Chondrocyte (in vitro differentiated cells): ENCODE results near the gene EYS. TPM values are rescaled to one million over a fixed set of nuclear protein-coding genes. Genes with fewer than 3 reads are reported as not detected.

Source experiments
- DNase-seq: peaks from one replicate; pipeline ENCODE4 v3.0.0; 2021; ENCODE audit warnings: mixed read lengths, low spot score
- H3K27ac Mint-ChIP-seq: one replicate; pipeline ENCODE4 v1.8.0; 2021; ENCODE audit warnings: mild to moderate bottlenecking, moderate library complexity, mixed read lengths; ENCODE audit not compliant: unreplicated experiment
- H3K27me3 Mint-ChIP-seq: 2 replicates; pipeline ENCODE4 v1.8.0; 2021; ENCODE audit warnings: low read depth, mixed read lengths
- H3K36me3 Mint-ChIP-seq: 2 replicates; pipeline ENCODE4 v1.8.0; 2021; ENCODE audit warnings: low read depth, mixed read lengths
- H3K4me1 Mint-ChIP-seq: 2 replicates; pipeline ENCODE4 v1.8.0; 2021; ENCODE audit warnings: low read depth, mild to moderate bottlenecking, mixed read lengths
- H3K4me3 Mint-ChIP-seq: one replicate; pipeline ENCODE4 v1.8.0; 2021; ENCODE audit warnings: mild to moderate bottlenecking, moderate library complexity, mixed read lengths; ENCODE audit not compliant: unreplicated experiment
- H3K9me3 Mint-ChIP-seq: 2 replicates; pipeline ENCODE4 v1.8.0; 2021; ENCODE audit warnings: low read depth, mixed read lengths
- CTCF ChIP-seq: fragments of 200-600 bp; sonication (generic); IDR thresholded peaks from 2 replicates; pipeline ENCODE4 v1.5.0; 2021; ENCODE audit warnings: antibody characterized with exemption, mild to moderate bottlenecking, moderate library complexity
- total RNA-seq: library from RNA; stranded (reverse); gene quantifications from 3 replicates; pipeline ENCODE4 v1.2.1, GENCODE V29; 2021

EYS gene
- total RNA-seq, 1 donor from 2014 or later, result not detected

- H3K27ac Mint-ChIP-seq, result no peak overlapping the region
- peaks cover 7% of the 10 kb centered on the region for H3K4me1 Mint-ChIP-seq
- H3K27me3 Mint-ChIP-seq, result no peaks in the 10 kb centered on the region
- H3K36me3 Mint-ChIP-seq, result no peaks in the 10 kb centered on the region
- TF ChIP-seq CTCF, result no peak
- DNase-seq, result no peak
- no peaks in the 10 kb centered on the region for H3K9me3 Mint-ChIP-seq
- H3K4me3 Mint-ChIP-seq, result no peak overlapping the region
These were observed 1204.2 kb downstream of the EYS start for GRCh38 chr6:64502801-64503200.

GRCh38 chr6:64497634-64498033 is 1209.4 kb downstream of the EYS start:
- Mint-ChIP-seq H3K4me3 (no peak overlapping the region), H3K27ac (no peak overlapping the region), H3K36me3 (no peaks in the 10 kb centered on the region), H3K9me3 (no peaks in the 10 kb centered on the region), H3K27me3 (peaks cover 15% of the 10 kb centered on the region), H3K4me1 (peaks cover 5% of the 10 kb centered on the region)
- no peak for TF ChIP-seq CTCF
- no peak for DNase-seq

- Mint-ChIP-seq H3K27me3 (peaks cover 23% of the 10 kb centered on the region), H3K4me3 (no peak overlapping the region), H3K9me3 (no peaks in the 10 kb centered on the region), H3K4me1 (no peaks in the 10 kb centered on the region), H3K36me3 (no peaks in the 10 kb centered on the region), H3K27ac (no peak overlapping the region)
- DNase-seq, result no peak
- no peak for TF ChIP-seq CTCF
These were observed 1217.3 kb downstream of the EYS start for GRCh38 chr6:64489763-64490162.

- peaks cover 14% of the 10 kb centered on the region for H3K27me3 Mint-ChIP-seq
- TF ChIP-seq CTCF, result no peak
- DNase-seq, result no peak
- no peaks in the 10 kb centered on the region for H3K9me3 Mint-ChIP-seq
- no peak overlapping the region for H3K27ac Mint-ChIP-seq
- no peak overlapping the region for H3K4me3 Mint-ChIP-seq
- no peaks in the 10 kb centered on the region for H3K36me3 Mint-ChIP-seq
- H3K4me1 Mint-ChIP-seq, result no peaks in the 10 kb centered on the region
These were observed 1220.3 kb downstream of the EYS start for GRCh38 chr6:64486578-64487351.

GRCh38 chr6:64483956-64484499 is 1223.0 kb downstream of the EYS start:
- Mint-ChIP-seq H3K4me1 (no peaks in the 10 kb centered on the region), H3K27me3 (peaks cover 16% of the 10 kb centered on the region), H3K36me3 (no peaks in the 10 kb centered on the region), H3K27ac (no peak overlapping the region), H3K4me3 (no peak overlapping the region), H3K9me3 (no peaks in the 10 kb centered on the region)
- DNase-seq, result no peak
- no peak for TF ChIP-seq CTCF
